Cerebellar cortex (tissue), 1 donor: ENCODE measurements around the gene PGA4.
"Not testable (repeated sequence)": the region's sequence is repeated elsewhere in the genome, so short reads cannot be mapped to it uniquely, and the experiment has no call there.

Experiments
- DNase-seq: peaks from one replicate; pipeline ENCODE4 v3.0.0-alpha.2; 2015; ENCODE audit warnings: low spot score

The PGA4 gene

DNA sequence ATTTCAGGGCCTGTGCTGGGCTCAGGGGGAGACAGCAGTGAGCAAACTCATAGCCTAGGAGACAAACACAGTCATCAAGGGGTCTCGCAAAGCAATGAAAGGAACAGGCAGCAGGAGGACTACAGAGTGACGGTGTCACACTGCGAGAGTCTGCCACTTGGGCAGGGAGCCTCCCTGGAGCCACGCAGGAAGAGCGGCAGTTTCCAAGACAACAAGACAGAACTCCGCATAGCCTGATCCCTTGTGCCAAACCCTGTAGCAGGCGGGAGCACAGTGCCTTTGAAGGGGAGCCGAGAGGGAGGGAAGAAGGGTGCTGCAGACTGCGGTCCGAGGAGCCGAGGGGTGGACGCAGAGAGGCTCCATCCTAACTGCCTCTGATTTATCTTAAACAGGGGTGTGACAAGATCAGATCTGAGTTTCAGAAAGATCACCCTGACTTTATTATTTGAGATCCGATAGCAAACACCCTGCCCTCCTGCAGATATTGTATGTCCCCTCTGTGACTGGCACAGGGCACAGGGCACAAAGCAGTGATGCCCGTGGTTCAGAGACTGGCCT is 17.6 kb upstream of the PGA4 start:
- DNase-seq, result peak; percentile 60

DNA sequence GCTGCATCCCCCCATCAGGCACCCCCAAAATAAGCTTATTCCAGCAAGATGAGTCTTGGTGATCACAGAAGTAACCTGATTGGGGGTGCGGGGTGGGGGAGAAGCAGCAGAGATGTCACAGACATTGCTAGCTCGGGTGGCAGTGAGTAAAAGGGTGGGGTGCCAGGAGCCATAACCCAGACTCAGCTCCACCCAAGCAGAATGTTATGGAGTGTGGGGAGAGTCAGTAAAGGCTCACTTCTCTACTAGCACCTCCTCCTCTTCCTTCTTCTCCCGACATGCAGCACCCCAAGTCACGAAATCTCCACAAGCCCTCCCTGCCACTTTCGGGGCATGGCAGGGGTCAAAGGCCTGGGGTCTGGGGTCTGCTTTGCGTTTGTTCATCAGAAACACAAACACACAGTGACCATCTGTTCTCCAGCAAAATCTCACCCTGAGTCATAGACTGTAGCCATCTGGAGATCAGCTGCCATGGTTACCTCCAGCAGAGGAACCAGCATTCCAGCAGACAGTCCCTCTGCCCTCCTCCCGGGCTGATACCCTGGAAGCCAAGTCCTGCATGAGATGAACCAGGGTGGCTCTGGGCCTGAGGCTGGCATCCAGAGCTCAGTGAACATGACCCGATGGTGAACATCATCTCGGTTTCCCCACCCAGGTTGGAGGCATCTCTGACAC is 14.4 kb upstream of the PGA4 start:
- not testable (repeated sequence) for DNase-seq

DNA sequence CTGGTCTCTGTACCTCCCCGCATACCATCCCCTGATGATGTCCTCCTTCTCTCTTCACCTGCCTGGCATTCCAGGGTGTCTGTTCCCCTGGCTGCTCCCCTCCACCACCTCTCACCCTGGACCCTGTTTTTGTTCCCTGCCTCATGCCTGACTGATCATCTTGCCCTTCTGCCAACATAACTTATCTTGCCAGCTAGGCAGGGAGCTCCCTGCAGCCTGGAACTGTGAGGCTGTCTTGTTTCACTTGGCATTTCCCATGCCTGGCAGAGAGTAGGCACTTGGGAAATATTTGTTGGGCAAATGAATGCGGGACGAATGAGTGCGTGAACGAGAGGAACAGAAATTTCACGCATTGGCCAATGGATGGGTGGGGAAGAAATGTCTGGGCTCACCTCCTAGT is 11.5 kb upstream of the PGA4 start:
- DNase-seq, result not testable (repeated sequence)

DNA sequence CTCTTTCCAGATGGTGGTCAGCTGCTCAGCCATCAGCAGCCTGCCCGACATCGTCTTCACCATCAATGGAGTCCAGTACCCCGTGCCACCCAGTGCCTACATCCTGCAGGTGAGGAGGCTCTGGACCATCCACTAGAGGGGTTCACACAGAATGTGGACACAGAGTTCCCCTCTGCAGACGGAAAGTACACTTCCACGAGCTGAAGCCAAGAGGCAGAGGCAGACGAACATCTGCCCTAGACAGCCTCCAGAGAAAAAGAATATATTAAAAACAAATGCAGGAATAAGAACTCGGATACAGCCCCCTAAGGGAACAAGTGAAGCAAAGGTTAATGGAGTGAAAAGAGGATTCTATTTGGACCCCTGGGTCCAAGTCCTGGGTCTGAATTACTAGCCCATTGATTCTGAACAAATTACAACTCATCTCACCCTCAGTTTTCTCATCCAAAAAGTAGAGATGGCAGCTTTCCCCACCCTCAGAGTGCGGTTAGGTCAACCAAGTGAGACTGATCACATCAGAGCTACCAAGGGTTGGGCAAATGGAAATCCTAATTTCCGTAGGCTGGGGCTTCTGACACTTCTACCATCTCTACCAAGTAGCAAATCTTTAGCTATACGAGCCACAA is 10.7 kb upstream of the PGA4 start:
- DNase-seq, result not testable (repeated sequence)

DNA sequence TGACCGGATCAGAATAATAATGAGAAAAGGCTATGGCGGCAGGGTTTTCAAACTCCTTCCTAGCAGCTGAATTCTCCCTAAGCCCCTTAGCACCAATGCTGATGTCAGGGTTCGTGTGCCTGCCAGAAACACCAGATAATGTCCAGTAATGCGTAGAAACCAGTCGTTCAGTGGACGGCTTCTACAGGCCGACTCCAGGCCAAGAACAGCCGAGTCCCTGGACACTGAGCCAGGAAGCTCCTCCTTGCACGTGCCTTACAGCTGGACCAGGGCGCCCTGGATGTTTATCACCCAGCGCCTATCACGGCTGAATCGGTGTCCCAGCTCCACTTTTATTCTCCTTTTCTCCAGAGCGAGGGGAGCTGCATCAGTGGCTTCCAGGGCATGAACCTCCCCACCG is 9.9 kb upstream of the PGA4 start:
- DNase-seq, result not testable (repeated sequence)

DNA sequence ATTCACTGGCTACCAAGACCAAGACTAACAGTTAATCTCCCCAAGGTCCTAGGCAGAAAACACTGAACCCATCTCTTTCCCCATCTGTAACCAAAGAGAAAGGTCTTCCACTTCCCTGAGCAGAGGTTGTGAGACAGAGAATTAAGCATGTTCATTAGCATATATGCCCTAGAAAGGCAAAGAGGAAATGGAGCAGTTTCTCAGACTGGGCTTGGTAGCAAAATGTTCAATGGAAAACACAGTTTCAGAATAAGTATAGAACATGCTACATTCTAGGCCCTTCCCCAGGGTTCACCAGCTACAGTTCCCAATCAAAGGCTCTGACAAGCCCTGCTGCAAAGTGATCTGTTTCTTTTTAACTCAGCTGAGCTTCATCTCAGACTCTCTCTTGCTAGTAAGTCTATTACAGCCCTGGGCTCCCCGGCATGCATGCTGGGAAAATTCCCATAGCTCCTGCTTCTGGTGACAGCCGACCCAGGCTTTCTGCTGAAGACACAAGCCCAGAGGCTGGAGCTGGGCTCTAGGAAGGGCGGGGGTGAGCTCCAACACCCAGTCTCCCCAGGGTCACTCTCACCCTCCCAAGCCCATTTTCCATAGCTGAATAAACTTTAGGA is 8.3 kb upstream of the PGA4 start:
- DNase-seq, result not testable (repeated sequence)

DNA sequence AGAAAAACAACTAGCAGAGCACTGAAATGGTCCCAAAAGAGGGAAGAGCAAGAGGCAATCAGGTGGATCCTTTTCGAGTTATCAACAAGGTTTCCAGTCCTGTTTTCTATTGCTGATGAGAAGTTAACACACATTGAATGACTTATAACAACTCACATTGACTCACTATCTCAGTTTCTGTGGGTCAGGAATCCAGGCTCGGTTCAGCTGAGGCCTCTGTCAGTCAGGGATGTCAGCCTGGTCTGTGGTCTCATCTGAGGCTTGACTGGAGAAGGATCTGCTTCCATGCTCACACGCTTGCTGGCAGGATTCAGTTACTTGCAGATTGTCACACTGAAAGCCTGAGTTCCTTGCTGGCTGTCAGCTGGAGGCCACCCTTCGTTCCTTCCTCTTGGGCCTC is 3.8 kb upstream of the PGA4 start:
- DNase-seq, result not testable (repeated sequence)

DNA sequence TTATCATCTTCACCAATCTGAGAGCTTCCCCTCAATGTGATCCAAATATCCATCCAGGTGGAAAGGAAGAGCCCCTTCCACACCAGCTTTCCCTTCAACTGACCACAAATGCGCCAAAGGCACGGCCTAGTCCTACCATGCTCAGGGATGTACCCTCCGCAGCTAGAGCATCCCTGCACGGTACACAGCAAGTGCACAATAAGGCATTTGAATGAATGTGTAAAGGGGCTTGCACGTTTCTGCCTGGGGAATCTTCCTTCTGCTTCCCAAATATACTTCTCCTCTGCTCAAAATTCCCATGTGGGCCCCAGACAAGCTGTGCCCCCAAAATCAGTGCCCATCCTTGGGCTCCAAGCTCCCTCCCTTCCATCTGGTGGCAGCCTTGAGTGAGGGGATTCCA is 3.1 kb upstream of the PGA4 start:
- DNase-seq, result not testable (repeated sequence)

DNA sequence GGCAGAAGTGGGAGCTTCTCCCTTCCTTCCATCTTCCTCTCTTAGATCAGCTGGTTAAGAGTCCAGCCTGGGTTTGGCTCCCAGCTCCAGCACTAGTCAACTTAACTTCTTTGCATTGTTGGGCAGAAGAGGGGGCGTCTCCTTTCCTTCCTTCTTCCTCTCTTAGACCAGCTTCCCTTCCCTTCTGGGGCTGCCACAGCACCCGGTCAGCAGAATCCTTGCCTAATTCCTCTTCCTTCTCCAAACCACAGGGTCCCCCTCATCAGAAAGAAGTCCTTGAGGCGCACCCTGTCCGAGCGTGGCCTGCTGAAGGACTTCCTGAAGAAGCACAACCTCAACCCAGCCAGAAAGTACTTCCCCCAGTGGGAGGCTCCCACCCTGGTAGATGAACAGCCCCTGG is 545 bp downstream of the PGA4 start:
- not testable (repeated sequence) for DNase-seq

DNA sequence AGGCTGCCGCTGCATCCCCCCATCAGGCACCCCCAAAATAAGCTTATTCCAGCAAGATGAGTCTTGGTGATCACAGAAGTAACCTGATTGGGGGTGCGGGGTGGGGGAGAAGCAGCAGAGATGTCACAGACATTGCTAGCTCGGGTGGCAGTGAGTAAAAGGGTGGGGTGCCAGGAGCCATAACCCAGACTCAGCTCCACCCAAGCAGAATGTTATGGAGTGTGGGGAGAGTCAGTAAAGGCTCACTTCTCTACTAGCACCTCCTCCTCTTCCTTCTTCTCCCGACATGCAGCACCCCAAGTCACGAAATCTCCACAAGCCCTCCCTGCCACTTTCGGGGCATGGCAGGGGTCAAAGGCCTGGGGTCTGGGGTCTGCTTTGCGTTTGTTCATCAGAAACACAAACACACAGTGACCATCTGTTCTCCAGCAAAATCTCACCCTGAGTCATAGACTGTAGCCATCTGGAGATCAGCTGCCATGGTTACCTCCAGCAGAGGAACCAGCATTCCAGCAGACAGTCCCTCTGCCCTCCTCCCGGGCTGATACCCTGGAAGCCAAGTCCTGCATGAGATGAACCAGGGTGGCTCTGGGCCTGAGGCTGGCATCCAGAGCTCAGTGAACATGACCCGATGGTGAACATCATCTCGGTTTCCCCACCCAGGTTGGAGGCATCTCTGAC is 4.5 kb downstream of the PGA4 start:
- not testable (repeated sequence) for DNase-seq

DNA sequence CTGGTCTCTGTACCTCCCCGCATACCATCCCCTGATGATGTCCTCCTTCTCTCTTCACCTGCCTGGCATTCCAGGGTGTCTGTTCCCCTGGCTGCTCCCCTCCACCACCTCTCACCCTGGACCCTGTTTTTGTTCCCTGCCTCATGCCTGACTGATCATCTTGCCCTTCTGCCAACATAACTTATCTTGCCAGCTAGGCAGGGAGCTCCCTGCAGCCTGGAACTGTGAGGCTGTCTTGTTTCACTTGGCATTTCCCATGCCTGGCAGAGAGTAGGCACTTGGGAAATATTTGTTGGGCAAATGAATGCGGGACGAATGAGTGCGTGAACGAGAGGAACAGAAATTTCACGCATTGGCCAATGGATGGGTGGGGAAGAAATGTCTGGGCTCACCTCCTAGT is 7.3 kb downstream of the PGA4 start:
- DNase-seq, result not testable (repeated sequence)

DNA sequence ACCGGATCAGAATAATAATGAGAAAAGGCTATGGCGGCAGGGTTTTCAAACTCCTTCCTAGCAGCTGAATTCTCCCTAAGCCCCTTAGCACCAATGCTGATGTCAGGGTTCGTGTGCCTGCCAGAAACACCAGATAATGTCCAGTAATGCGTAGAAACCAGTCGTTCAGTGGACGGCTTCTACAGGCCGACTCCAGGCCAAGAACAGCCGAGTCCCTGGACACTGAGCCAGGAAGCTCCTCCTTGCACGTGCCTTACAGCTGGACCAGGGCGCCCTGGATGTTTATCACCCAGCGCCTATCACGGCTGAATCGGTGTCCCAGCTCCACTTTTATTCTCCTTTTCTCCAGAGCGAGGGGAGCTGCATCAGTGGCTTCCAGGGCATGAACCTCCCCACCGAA is 8.9 kb downstream of the PGA4 start:
- DNase-seq, result not testable (repeated sequence)

DNA sequence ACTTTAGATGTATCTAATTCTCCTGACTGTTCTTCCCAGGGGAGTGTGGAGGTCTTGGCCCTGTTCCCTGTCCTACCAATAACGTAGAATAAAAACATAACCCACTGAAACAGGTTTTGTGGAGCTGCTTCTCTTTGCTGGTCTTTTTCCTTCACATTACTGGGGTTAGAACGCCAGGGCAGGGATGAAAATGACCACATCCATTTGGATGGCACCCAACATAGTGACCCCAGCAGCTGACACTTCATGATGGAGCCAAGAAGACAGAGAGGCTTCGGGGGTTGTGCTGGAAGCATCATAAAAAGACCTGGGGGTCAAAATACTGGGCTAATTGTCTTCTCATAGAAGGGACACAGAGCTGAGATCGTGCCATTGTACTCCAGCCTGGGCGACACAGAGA is 9.4 kb downstream of the PGA4 start:
- not testable (repeated sequence) for DNase-seq

DNA sequence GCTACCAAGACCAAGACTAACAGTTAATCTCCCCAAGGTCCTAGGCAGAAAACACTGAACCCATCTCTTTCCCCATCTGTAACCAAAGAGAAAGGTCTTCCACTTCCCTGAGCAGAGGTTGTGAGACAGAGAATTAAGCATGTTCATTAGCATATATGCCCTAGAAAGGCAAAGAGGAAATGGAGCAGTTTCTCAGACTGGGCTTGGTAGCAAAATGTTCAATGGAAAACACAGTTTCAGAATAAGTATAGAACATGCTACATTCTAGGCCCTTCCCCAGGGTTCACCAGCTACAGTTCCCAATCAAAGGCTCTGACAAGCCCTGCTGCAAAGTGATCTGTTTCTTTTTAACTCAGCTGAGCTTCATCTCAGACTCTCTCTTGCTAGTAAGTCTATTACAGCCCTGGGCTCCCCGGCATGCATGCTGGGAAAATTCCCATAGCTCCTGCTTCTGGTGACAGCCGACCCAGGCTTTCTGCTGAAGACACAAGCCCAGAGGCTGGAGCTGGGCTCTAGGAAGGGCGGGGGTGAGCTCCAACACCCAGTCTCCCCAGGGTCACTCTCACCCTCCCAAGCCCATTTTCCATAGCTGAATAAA is 10.5 kb downstream of the PGA4 start:
- DNase-seq, result not testable (repeated sequence)

DNA sequence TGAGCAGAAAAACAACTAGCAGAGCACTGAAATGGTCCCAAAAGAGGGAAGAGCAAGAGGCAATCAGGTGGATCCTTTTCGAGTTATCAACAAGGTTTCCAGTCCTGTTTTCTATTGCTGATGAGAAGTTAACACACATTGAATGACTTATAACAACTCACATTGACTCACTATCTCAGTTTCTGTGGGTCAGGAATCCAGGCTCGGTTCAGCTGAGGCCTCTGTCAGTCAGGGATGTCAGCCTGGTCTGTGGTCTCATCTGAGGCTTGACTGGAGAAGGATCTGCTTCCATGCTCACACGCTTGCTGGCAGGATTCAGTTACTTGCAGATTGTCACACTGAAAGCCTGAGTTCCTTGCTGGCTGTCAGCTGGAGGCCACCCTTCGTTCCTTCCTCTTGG is 15.0 kb downstream of the PGA4 start:
- not testable (repeated sequence) for DNase-seq

DNA sequence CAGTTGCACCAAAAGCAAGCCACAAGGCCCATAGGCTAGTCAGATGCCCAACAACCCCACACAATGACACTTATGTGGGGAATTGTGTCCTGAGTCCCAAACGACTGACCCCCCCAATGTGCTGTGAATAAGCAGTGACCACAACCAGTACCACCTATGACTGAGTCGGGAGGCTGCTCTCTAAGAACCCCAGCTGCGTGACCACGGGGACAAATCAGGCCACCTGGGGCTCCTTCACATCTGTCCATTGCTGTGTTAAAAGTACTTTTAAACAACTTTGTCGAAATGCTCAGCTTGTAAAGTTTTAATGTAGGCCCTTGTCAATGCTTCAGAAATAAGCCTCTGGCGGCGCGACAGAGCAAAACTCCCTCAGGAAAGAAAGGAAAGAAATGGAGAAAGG is 18.1 kb downstream of the PGA4 start:
- DNase-seq, result not testable (repeated sequence)

DNA sequence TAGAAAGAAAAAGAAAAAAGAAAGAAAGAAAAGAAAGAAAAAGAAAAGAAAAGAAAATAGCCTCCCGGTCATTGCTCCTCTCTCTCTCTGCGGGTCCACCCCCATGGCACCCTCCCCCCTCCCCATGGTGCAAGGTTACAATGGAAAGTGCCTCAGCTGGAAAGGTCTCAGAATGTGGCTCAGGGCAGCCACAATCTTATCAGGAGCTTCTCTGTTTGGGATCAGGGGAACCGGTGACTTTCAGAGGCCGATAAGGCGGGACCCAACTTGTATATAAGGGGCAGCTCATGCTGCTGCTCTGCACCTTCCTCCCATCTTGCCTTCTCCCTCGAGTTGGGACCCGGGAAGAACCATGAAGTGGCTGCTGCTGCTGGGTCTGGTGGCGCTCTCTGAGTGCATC is 18.7 kb downstream of the PGA4 start, which contains the start of gene PGA5:
TSS of gene PGA5 (plus strand) at position 301 of the 400 bp plus-strand sequence. CDS start at position 353, 52 bp downstream.
- DNase-seq, result not testable (repeated sequence)

DNA sequence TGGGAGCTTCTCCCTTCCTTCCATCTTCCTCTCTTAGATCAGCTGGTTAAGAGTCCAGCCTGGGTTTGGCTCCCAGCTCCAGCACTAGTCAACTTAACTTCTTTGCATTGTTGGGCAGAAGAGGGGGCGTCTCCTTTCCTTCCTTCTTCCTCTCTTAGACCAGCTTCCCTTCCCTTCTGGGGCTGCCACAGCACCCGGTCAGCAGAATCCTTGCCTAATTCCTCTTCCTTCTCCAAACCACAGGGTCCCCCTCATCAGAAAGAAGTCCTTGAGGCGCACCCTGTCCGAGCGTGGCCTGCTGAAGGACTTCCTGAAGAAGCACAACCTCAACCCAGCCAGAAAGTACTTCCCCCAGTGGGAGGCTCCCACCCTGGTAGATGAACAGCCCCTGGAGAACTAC is 19.4 kb downstream of the PGA4 start:
- not testable (repeated sequence) for DNase-seq

DNA sequence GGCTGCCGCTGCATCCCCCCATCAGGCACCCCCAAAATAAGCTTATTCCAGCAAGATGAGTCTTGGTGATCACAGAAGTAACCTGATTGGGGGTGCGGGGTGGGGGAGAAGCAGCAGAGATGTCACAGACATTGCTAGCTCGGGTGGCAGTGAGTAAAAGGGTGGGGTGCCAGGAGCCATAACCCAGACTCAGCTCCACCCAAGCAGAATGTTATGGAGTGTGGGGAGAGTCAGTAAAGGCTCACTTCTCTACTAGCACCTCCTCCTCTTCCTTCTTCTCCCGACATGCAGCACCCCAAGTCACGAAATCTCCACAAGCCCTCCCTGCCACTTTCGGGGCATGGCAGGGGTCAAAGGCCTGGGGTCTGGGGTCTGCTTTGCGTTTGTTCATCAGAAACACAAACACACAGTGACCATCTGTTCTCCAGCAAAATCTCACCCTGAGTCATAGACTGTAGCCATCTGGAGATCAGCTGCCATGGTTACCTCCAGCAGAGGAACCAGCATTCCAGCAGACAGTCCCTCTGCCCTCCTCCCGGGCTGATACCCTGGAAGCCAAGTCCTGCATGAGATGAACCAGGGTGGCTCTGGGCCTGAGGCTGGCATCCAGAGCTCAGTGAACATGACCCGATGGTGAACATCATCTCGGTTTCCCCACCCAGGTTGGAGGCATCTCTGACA is 23.3 kb downstream of the PGA4 start:
- not testable (repeated sequence) for DNase-seq

DNA sequence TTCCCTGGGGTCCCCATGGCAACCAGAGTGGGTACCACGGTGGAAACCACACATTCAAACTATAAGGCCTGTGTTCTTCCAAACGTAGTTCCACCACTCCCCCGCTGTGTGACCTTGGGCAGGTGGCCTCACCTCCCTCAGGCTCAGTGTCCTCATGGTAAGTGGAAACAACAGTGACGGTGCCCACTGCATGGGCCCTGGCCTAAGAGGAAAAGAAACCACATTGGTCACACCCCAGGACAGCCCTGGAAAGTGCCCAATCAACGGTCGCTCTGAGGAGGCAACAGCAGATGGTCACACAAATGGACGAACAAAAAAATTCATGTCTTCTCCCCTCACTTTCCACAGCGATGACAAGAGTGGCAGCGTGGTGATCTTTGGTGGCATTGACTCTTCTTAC is 25.9 kb downstream of the PGA4 start:
- peak; percentile 19 for DNase-seq

DNA sequence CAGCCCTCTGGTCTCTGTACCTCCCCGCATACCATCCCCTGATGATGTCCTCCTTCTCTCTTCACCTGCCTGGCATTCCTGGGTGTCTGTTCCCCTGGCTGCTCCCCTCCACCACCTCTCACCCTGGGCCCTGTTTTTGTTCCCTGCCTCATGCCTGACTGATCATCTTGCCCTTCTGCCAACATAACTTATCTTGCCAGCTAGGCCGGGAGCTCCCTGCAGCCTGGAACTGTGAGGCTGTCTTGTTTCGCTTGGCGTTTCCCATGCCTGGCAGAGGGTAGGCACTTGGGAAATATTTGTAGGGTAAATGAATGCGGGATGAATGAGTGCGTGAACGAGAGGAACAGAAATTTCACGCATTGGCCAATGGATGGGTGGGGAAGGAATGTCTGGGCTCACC is 27.1 kb downstream of the PGA4 start:
- DNase-seq, result peak; percentile 82
